H1 (cell line): ENCODE measurements around the gene SIT1. TPM values are rescaled to one million over a fixed set of nuclear protein-coding genes. Genes with fewer than 3 reads are reported as not detected.
A peak's percentile ranks its signal among the peaks of the same experiment; 100 is the strongest.

Experiments used
- CTCF ChIA-PET: fragments of 300-600 bp; sonication (Branson Sonifier 250); formaldehyde crosslinking; loops from one replicate; lab custom pipeline; 2021; ENCODE audit not compliant: partially characterized antibody; lab: Charles Lee
- POLR2A ChIA-PET: fragments of 300-600 bp; sonication (Branson Sonifier 250); formaldehyde crosslinking; loops from one replicate; lab custom pipeline; 2021; ENCODE audit warnings: inconsistent platforms; ENCODE audit not compliant: partially characterized antibody; lab: Charles Lee
- DNase-seq, 2 experiments: peaks; one replicate each; pipeline versions ENCODE4 v3.0.0 to v3.0.0-alpha.2; 2010 to 2022; ENCODE audit warnings: low spot score in 2 of 2, low read depth in 1 of 2, mixed read lengths in 1 of 2
- FAIRE-seq: peaks from 2 replicates; lab custom pipeline; 2011; peaks lifted over from hg19 to GRCh38; lab: Jason Lieb, UNC
- H2AFZ ChIP-seq: 2 replicates; pipeline ENCODE4 v1.8.1; 2012; ENCODE audit warnings: low read length, inconsistent platforms
- H2AK5ac ChIP-seq: 2 replicates; pipeline ENCODE4 v1.6.1; 2013; ENCODE audit warnings: low read depth, low read length
- H2BK120ac ChIP-seq: replicated peaks from 2 replicates; pipeline ENCODE3; 2013; ENCODE audit warnings: low read depth, low read length, inconsistent platforms
- H2BK12ac ChIP-seq: 2 replicates; pipeline ENCODE4 v1.6.1; 2013; ENCODE audit warnings: low read depth, low read length
- H2BK15ac ChIP-seq: 2 replicates; pipeline ENCODE4 v1.6.1; 2013; ENCODE audit warnings: low read length
- H2BK20ac ChIP-seq: 2 replicates; pipeline ENCODE4 v1.6.1; 2013; ENCODE audit warnings: low read length
- H2BK5ac ChIP-seq: 2 replicates; pipeline ENCODE4 v1.6.1; 2013; ENCODE audit warnings: low read depth, low read length
- H3K14ac ChIP-seq: 2 replicates; pipeline ENCODE4 v1.6.1; 2013; ENCODE audit warnings: inconsistent platforms; ENCODE audit not compliant: insufficient read length
- H3K18ac ChIP-seq: 2 replicates; pipeline ENCODE4 v1.6.1; 2013; ENCODE audit warnings: low read length; ENCODE audit errors: extremely low read depth
- H3K23ac ChIP-seq: 2 replicates; pipeline ENCODE4 v1.6.1; 2013; ENCODE audit warnings: inconsistent platforms; ENCODE audit not compliant: insufficient read length
- H3K23me2 ChIP-seq: 2 replicates; pipeline ENCODE4 v1.6.1; 2013; ENCODE audit warnings: low read depth, low read length
- H3K27ac ChIP-seq: 2 replicates; pipeline ENCODE4 v1.6.1; 2011; ENCODE audit warnings: low read depth, low read length, inconsistent platforms
- H3K27me3 ChIP-seq, 4 experiments: replicated peaks in 1 of 4; 1 replicate in 1 of 4; 2 replicates in 3 of 4; pipeline versions ENCODE4 v1.6.1 to v1.8.1; 2011 to 2013; ENCODE audit warnings: low read length in 3 of 4, mild to moderate bottlenecking in 3 of 4, inconsistent platforms in 2 of 4, mixed read lengths in 2 of 4, moderate library complexity in 1 of 4; ENCODE audit not compliant: control insufficient read depth in 3 of 4, insufficient read depth in 3 of 4; ENCODE audit errors: extremely low read depth in 1 of 4
- H3K36me3 ChIP-seq, 4 experiments: 2 replicates each; pipeline versions ENCODE4 v1.6.1 to v1.8.1; 2011 to 2013; ENCODE audit warnings: mild to moderate bottlenecking in 4 of 4, low read length in 3 of 4, moderate library complexity in 2 of 4, control low read depth in 1 of 4, inconsistent platforms in 1 of 4; ENCODE audit not compliant: insufficient read depth in 4 of 4, control insufficient read depth in 2 of 4
- H3K4ac ChIP-seq: replicated peaks from 2 replicates; pipeline ENCODE3; 2013; ENCODE audit warnings: low read length, low read depth, mixed read lengths, inconsistent platforms; ENCODE audit not compliant: insufficient read length
- H3K4me1 ChIP-seq, 4 experiments: replicated peaks in 1 of 4; 1 replicate in 1 of 4; 2 replicates in 3 of 4; pipeline versions ENCODE4 v1.6.1 to v1.8.1; 2011 to 2013; ENCODE audit warnings: low read length in 3 of 4, inconsistent platforms in 2 of 4, mixed read lengths in 1 of 4; ENCODE audit not compliant: insufficient read depth in 4 of 4, control insufficient read depth in 3 of 4
- H3K4me2 ChIP-seq, 2 experiments: 2 replicates each; pipeline versions ENCODE4 v1.6.1 to v1.8.1; 2011 to 2013; ENCODE audit warnings: low read depth in 2 of 2, low read length in 2 of 2, control low read depth in 1 of 2, inconsistent platforms in 1 of 2, mild to moderate bottlenecking in 1 of 2; ENCODE audit not compliant: insufficient read depth in 1 of 2
- H3K4me3 ChIP-seq, 4 experiments: fragments of 200-600, 300-600 bp in 1 of 4; sonication (generic), shearing (Covaris generic), sonication (Bioruptor Twin) in 1 of 4; 2 replicates each; pipeline versions ENCODE4 v1.5.1 to v1.8.1; 2011 to 2016; ENCODE audit warnings: low read length in 4 of 4, low read depth in 3 of 4, control low read depth in 2 of 4, inconsistent platforms in 2 of 4, mild to moderate bottlenecking in 2 of 4, mixed read lengths in 1 of 4, moderate library complexity in 1 of 4; ENCODE audit not compliant: insufficient read depth in 2 of 4; ENCODE audit errors: extremely low read depth in 1 of 4
- H3K56ac ChIP-seq: replicated peaks from 2 replicates; pipeline ENCODE3; 2013; ENCODE audit warnings: low read depth, mild to moderate bottlenecking, mixed read lengths, low read length, inconsistent platforms; ENCODE audit not compliant: insufficient read length
- H3K79me1 ChIP-seq: 2 replicates; pipeline ENCODE4 v1.6.1; 2013; ENCODE audit warnings: low read depth, low read length, control low read depth
- H3K79me2 ChIP-seq, 2 experiments: 2 replicates each; pipeline versions ENCODE4 v1.6.1 to v1.8.1; 2012 to 2013; ENCODE audit warnings: low read length in 2 of 2, mild to moderate bottlenecking in 2 of 2, inconsistent platforms in 1 of 2; ENCODE audit not compliant: insufficient read depth in 2 of 2, control insufficient read depth in 1 of 2
- H3K9ac ChIP-seq, 4 experiments: replicated peaks in 1 of 4; 1 replicate in 1 of 4; 2 replicates in 3 of 4; pipeline versions ENCODE4 v1.6.1 to v1.8.1; 2011 to 2013; ENCODE audit warnings: low read depth in 3 of 4, low read length in 3 of 4, control low read depth in 2 of 4, mild to moderate bottlenecking in 2 of 4, moderate library complexity in 2 of 4, inconsistent platforms in 1 of 4; ENCODE audit errors: extremely low read depth in 1 of 4
- H3K9me3 ChIP-seq, 2 experiments: 2 replicates each; pipeline versions ENCODE4 v1.6.1 to v1.8.1; 2012 to 2013; ENCODE audit warnings: mild to moderate bottlenecking in 2 of 2, moderate library complexity in 2 of 2, control low read depth in 1 of 2, inconsistent platforms in 1 of 2, low read depth in 1 of 2, low read length in 1 of 2, mixed read lengths in 1 of 2; ENCODE audit not compliant: insufficient read depth in 2 of 2
- H4K20me1 ChIP-seq, 2 experiments: replicated peaks in 1 of 2; 2 replicates each; pipeline versions ENCODE3 to v1.8.1; 2011 to 2013; ENCODE audit warnings: inconsistent platforms in 2 of 2, low read length in 2 of 2, mild to moderate bottlenecking in 1 of 2; ENCODE audit not compliant: insufficient read depth in 2 of 2, control insufficient read depth in 1 of 2
- H4K5ac ChIP-seq: 2 replicates; pipeline ENCODE4 v1.6.1; 2013; ENCODE audit warnings: low read length, low read depth, mixed read lengths, inconsistent platforms; ENCODE audit not compliant: insufficient read length
- H4K8ac ChIP-seq: 2 replicates; pipeline ENCODE4 v1.8.0; 2013; ENCODE audit warnings: mild to moderate bottlenecking, moderate library complexity, low read length, inconsistent platforms; ENCODE audit not compliant: insufficient read depth; ENCODE audit errors: extremely low read depth
- H4K91ac ChIP-seq: replicated peaks from 2 replicates; pipeline ENCODE3; 2013; ENCODE audit warnings: low read length, mixed read lengths, inconsistent platforms; ENCODE audit not compliant: insufficient read length
- ASH2L ChIP-seq: fragments of 200-600, 300-600 bp; sonication (generic); IDR thresholded peaks from one replicate; pipeline ENCODE4 v1.7.1; 2017; ENCODE audit warnings: low read length
- MAX ChIP-seq: IDR thresholded peaks from 2 replicates; pipeline ENCODE4 v1.6.1; 2012; ENCODE audit warnings: inconsistent platforms
- NANOG ChIP-seq: IDR thresholded peaks from 2 replicates; pipeline ENCODE4 v1.6.1; 2011; ENCODE audit warnings: low read length, low read depth, mild to moderate bottlenecking, inconsistent platforms; ENCODE audit not compliant: insufficient read depth, poor library complexity, severe bottlenecking
- POLR2A ChIP-seq, 2 experiments: IDR thresholded peaks; 1 replicate in 1 of 2; 2 replicates in 1 of 2; pipeline ENCODE4 v1.6.1; 2011; ENCODE audit warnings: low read depth in 2 of 2, low read length in 2 of 2, mild to moderate bottlenecking in 2 of 2; ENCODE audit errors: control extremely low read depth in 1 of 2
- SIN3A ChIP-seq, 2 experiments: IDR thresholded peaks in 1 of 2; conservative IDR thresholded peaks in 1 of 2; 2 replicates each; pipeline ENCODE4 v1.6.1; 2011 to 2012; ENCODE audit warnings: low read length in 2 of 2, improper control_type of control experiment in 1 of 2, low read depth in 1 of 2, mild to moderate bottlenecking in 1 of 2
- TBP ChIP-seq: IDR thresholded peaks from 2 replicates; pipeline ENCODE4 v1.6.1; 2011; ENCODE audit warnings: low read depth, low read length, improper control_type of control experiment
- WGBS, 2 experiments: shearing (Covaris generic) in 1 of 2; methylation state at CpG; one replicate each; pipeline versions ENCODE4 v1.1.6 to v1.1.7; 2013 to 2015; ENCODE audit warnings: low lambda C conversion rate in 2 of 2, mixed read lengths in 2 of 2, inconsistent platforms in 1 of 2, low coverage in 1 of 2, missing lambda C conversion rate in 1 of 2; ENCODE audit not compliant: insufficient replicate concordance in 2 of 2, insufficient coverage in 1 of 2, insufficient read length in 1 of 2; ENCODE audit errors: extremely low coverage in 1 of 2, missing lambda C conversion rate in 1 of 2; 5-methylcytosine and 5-hydroxymethylcytosine counted together
- polyA plus RNA-seq, 7 experiments: library from polyadenylated mRNA; depleted of rRNA in 3 of 7; stranded (reverse) in 5 of 7; unstranded in 2 of 7; fragments of >200 nt in 5 of 7; fragments of 200-250 nt in 2 of 7; gene quantifications; 1 replicate in 5 of 7; 2 replicates in 1 of 7; 4 replicates in 1 of 7; pipeline versions ENCODE4 v1.2.1 to v1.2.3, GENCODE V29; 2011 to 2013; ENCODE audit warnings: missing spikeins in 2 of 7, mixed read lengths in 2 of 7
- total RNA-seq: library from RNA; stranded (reverse); fragmentation: NEBNext Ultra II Directional; extraction: Animal tissue kit (Norgen Biotek cat#: 25700); gene quantifications from 2 replicates; pipeline ENCODE4 v1.2.1, GENCODE V29; 2021
- TF ChIP-seq, protein P1 (sequence below): IDR thresholded peaks from 2 replicates; pipeline ENCODE4 v1.6.1; 2012; ENCODE audit warnings: low read length, inconsistent platforms
- TF ChIP-seq, protein P2 (sequence below): IDR thresholded peaks from 2 replicates; pipeline ENCODE4 v1.6.1; 2011; ENCODE audit warnings: low read depth, mild to moderate bottlenecking, low read length; ENCODE audit not compliant: insufficient read depth

SIT1 gene
- total and polyA plus RNA-seq, 2 of the 8 experiments (the other 6 are each of a cell fraction or from before 2014, with no cell fraction given): 8.2 to 12.8 TPM

DNA sequence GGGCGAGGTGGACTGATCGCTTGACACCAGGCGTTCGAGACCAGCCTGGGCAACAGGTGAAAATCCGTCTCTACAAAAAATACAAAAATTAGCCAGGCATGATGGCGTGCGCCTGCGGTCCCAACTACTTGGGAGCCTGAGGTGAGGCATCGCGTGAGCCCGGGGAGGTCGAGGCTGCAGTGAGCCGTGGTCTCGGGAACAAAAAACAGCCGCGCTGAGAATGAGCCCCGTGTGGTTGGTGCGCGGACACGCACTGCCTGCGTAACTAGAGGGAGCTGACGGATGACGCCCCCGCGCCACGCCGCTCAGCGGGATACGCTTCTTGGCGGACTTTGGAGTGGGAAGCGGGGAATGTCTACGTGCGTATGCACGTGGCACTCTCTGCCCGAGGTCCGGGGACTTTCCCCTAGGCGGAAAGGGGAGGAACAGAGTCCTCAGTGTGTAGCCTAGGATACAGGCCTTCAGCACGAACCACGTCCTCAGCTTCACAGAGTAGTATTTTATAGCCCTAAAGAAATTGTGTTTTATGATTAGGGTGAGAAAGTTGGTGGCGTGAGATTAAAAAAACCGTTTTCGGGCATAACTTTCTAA lies 6.9 kb upstream of the SIT1 start, which contains the start of gene RMRP:
RMRP (minus strand) TSS at position 474 of the 591 bp plus-strand sequence.
- peak; percentile 96 to 98 for DNase-seq
- Histone ChIP-seq H3K79me2 (no peaks in the 10 kb centered on the region), H3K27ac (peak within 1 kb of the TSS; percentile 99), H3K27me3 (peaks cover 0 to 7% (median 0%) of the 10 kb centered on the region in 4 experiments; a peak in 1 of 7 replicates), H3K4me3 (peak within 1 kb of the TSS; percentile 70 to 92 (median 86)), H3K14ac (no peak within 1 kb of the TSS), H3K4ac (peak within 1 kb of the TSS; percentile 57), H3K9ac (peak within 1 kb of the TSS; percentile 65 to 90 (median 82)), H3K79me1 (peaks cover 2% of the 10 kb centered on the region; the same call in 1 of the 2 replicates), H2AFZ (peak within 1 kb of the TSS; percentile 96), H3K4me2 (peak within 1 kb of the TSS; percentile 77 to 92), H2AK5ac (no peak within 1 kb of the TSS), H3K9me3 (no peaks in the 10 kb centered on the region), H3K36me3 (peaks cover 6 to 22% (median 10%) of the 10 kb centered on the region in 4 experiments), H2BK20ac (no peak within 1 kb of the TSS), H3K23me2 (peaks cover 10% of the 10 kb centered on the region), H2BK12ac (peak within 1 kb of the TSS; percentile 23), H2BK120ac (no peak within 1 kb of the TSS), H3K56ac (peak within 1 kb of the TSS; percentile 92), H3K4me1 (peaks cover 0 to 2% (median 0%) of the 10 kb centered on the region in 4 experiments; a peak in 4 of 7 replicates), H4K5ac (peak within 1 kb of the TSS; percentile 96), H4K20me1 (peaks cover 2 to 6% of the 10 kb centered on the region in 2 experiments), H4K91ac (peak within 1 kb of the TSS; percentile 77), H3K18ac (peak within 1 kb of the TSS; percentile 97), H3K23ac (no peak within 1 kb of the TSS), H2BK5ac (peak within 1 kb of the TSS; percentile 94; the same call in 1 of the 2 replicates), H4K8ac (peak within 1 kb of the TSS; percentile 96), H2BK15ac (peak within 1 kb of the TSS; percentile 10)
- 2% methylated on average over 39 of the region's 42 CpGs; no CpG with 5 or more reads in 1 of the 2 experiments for WGBS, 2 experiments
- ChIA-PET CTCF (interaction anchor here (0.9 to 15.9 kb wide), 22 partner anchors 8 to 249 kb away, joined by 3 to 347 read pairs (median 6); partner anchors contain the start of genes CA9, CREB3, HRCT1 and SIT1), POLR2A (interaction anchor here (0.8 to 7.9 kb wide), 24 partner anchors 8 to 585 kb away, joined by 3 to 84 read pairs (median 4); partner anchors contain the start of genes CA9, CREB3, STOML2 and TLN1)
- peak; percentile 90 for FAIRE-seq
- TF ChIP-seq SIN3A (conservative IDR thresholded peaks at IDR 0.05 in 1 of 2, IDR thresholded peaks at IDR 0.05 in 1 of 2; ENCODE audit: low read depth in 1 of 2, low read length in 2 of 2) (peak; percentile 95), POLR2A (IDR thresholded peaks at IDR 0.05; ENCODE audit: control extremely low read depth in 1 of 2, low read depth in 2 of 2, low read length in 2 of 2) (peak in 1 of 2 experiments; percentile 32; a peak in 2 of 3 replicates), ASH2L (peak; percentile 94), MAX (peak; percentile 99), TBP (peak; percentile 100), NANOG (no peak)
- TF ChIP-seq, protein P1, sequence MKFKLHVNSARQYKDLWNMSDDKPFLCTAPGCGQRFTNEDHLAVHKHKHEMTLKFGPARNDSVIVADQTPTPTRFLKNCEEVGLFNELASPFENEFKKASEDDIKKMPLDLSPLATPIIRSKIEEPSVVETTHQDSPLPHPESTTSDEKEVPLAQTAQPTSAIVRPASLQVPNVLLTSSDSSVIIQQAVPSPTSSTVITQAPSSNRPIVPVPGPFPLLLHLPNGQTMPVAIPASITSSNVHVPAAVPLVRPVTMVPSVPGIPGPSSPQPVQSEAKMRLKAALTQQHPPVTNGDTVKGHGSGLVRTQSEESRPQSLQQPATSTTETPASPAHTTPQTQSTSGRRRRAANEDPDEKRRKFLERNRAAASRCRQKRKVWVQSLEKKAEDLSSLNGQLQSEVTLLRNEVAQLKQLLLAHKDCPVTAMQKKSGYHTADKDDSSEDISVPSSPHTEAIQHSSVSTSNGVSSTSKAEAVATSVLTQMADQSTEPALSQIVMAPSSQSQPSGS: peak; percentile 15; the same call in 1 of the 2 replicates
- TF ChIP-seq, protein P2, sequence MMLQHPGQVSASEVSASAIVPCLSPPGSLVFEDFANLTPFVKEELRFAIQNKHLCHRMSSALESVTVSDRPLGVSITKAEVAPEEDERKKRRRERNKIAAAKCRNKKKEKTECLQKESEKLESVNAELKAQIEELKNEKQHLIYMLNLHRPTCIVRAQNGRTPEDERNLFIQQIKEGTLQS: no peak
